Brain microvascular endothelial cell (primary cell): ENCODE measurements around the gene CBL.
"Not testable (repeated sequence)": the region's sequence is repeated elsewhere in the genome, so short reads cannot be mapped to it uniquely, and the experiment has no call there.

Experiments used
- DNase-seq: peaks from one replicate; pipeline ENCODE4 v3.0.0-alpha.2; 2020
- H3K27ac ChIP-seq: fragments of 250-450 bp; sonication (Bioruptor Pico); 2 replicates; pipeline ENCODE4 v1.5.1; 2020; ENCODE audit warnings: mild to moderate bottlenecking, moderate library complexity
- H3K27me3 ChIP-seq: fragments of 250-450 bp; sonication (Bioruptor Pico); replicated peaks from 2 replicates; pipeline ENCODE4 v1.5.1; 2020; ENCODE audit warnings: mild to moderate bottlenecking
- H3K36me3 ChIP-seq: fragments of 250-450 bp; sonication (Bioruptor Pico); replicated peaks from 2 replicates; pipeline ENCODE4 v1.5.1; 2020; ENCODE audit warnings: mild to moderate bottlenecking
- H3K4me3 ChIP-seq: 2 replicates; pipeline ENCODE4 v1.5.1; 2011; ENCODE audit warnings: low read depth, mild to moderate bottlenecking, control low read depth, low read length, moderate library complexity
- in situ Hi-C: cut with HindIII; loops from 2 replicates; pipeline ENCODE4 v1.10.0; 2017; ENCODE audit warnings: low sequenced_read_pairs, low pct_ligation_motif_present
- TF ChIP-seq, protein P1 (sequence below): IDR thresholded peaks from 2 replicates; pipeline ENCODE4 v1.5.1; 2011; ENCODE audit warnings: low read depth, mild to moderate bottlenecking, moderate library complexity, low read length, control low read depth, inconsistent platforms; ENCODE audit errors: missing control alignments

Gene CBL

DNA sequence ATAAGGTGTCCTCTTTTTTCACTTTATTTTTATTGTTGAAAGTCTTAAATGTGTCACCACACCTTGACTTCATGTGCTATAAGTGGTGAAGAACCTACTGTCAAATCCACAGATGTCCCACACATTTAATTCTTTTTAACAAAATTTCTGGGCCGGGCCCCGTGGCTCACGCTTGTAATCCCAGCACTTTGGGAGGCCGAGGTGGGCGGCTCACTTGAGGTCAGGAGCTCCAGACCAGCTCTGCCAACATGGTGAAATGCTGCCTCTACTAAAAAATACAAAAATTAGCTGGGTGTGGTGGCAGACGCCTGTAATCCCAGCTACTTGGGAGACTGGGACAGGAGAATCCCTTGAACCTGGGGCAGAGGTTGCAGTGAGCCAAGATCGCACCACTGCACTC is 3.0 kb downstream of the CBL start:
- DNase-seq, result no peak
- Histone ChIP-seq H3K27me3 (no peaks in the 10 kb centered on the region), H3K27ac (no peak overlapping the region), H3K4me3 (no peak overlapping the region), H3K36me3 (no peaks in the 10 kb centered on the region)
- TF ChIP-seq, protein P1, sequence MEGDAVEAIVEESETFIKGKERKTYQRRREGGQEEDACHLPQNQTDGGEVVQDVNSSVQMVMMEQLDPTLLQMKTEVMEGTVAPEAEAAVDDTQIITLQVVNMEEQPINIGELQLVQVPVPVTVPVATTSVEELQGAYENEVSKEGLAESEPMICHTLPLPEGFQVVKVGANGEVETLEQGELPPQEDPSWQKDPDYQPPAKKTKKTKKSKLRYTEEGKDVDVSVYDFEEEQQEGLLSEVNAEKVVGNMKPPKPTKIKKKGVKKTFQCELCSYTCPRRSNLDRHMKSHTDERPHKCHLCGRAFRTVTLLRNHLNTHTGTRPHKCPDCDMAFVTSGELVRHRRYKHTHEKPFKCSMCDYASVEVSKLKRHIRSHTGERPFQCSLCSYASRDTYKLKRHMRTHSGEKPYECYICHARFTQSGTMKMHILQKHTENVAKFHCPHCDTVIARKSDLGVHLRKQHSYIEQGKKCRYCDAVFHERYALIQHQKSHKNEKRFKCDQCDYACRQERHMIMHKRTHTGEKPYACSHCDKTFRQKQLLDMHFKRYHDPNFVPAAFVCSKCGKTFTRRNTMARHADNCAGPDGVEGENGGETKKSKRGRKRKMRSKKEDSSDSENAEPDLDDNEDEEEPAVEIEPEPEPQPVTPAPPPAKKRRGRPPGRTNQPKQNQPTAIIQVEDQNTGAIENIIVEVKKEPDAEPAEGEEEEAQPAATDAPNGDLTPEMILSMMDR, result no peak
- in situ Hi-C loops, result no loop called here

DNA sequence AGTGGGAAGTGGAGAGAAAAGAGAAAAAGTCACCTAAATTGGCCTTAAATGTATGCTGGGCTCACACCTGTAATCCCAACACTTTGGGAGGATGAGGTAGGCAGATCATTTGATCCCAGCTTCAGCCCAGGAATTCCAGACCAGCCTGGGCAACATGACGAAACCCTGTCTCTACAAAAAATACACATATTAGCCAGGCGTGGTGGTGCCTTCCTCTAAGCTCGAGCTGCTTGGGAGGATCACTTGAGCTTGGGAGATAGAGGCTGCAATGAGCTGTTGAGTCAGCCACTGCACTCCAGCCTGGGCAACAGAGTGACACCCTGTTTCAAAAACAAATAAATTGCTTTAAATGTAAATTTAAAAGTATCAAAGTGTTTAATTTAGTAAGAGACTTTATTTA is 3.9 kb downstream of the CBL start:
- Histone ChIP-seq H3K36me3 (no peaks in the 10 kb centered on the region), H3K27me3 (no peaks in the 10 kb centered on the region), H3K4me3 (no peak overlapping the region), H3K27ac (no peak overlapping the region)
- peak; percentile 33 for DNase-seq
- TF ChIP-seq, protein P1, result no peak
- in situ Hi-C loops, result no loop called here

DNA sequence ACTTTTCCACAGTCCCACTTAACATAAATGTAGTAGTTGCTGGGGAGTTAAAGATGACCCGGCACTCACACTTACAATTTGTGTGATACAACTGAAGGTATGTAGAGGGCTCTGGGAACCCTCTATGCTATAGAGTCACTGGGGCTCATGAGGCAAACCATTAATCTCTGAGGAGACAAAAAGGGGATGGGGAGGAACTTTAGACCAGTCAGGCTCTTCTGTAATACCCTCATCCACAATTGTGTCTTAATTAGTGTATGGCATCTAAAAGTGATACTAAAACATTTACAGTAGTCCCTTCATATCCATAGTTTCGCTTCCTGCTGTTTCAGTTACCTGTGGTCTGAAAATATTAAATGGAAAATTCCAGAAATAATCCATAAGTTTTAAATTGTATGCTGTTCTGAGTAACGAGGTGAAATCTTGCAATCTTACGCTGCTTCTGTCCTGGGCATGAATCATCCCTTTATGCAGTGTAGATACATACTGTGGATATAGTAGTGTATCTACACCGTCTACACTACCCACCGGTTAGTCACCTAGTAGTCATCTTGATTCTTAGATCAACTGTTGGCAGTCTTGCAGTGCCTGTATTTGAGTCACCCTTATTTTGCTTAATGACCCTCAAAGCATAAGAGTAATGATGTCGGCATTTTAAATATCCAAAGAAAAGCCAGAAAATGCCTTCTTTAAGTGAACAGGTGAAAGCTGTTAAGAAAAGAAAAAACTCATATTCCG is 12.2 kb downstream of the CBL start:
- peak; percentile 93 for DNase-seq
- Histone ChIP-seq H3K36me3 (no peaks in the 10 kb centered on the region), H3K27ac (peak overlapping the region; percentile 33), H3K4me3 (no peak overlapping the region), H3K27me3 (no peaks in the 10 kb centered on the region)
- TF ChIP-seq, protein P1, result no peak
- in situ Hi-C loops, result no loop called here

GRCh38 chr11:119222308-119222707 is 16.2 kb downstream of the CBL start:
- in situ Hi-C loops, result no loop called here
- H3K27ac ChIP-seq, result no peak overlapping the region
- no peak overlapping the region for H3K4me3 ChIP-seq
- TF ChIP-seq, protein P1, result no peak
- no peaks in the 10 kb centered on the region for H3K36me3 ChIP-seq
- DNase-seq, result peak; percentile 5
- H3K27me3 ChIP-seq, result no peaks in the 10 kb centered on the region

DNA sequence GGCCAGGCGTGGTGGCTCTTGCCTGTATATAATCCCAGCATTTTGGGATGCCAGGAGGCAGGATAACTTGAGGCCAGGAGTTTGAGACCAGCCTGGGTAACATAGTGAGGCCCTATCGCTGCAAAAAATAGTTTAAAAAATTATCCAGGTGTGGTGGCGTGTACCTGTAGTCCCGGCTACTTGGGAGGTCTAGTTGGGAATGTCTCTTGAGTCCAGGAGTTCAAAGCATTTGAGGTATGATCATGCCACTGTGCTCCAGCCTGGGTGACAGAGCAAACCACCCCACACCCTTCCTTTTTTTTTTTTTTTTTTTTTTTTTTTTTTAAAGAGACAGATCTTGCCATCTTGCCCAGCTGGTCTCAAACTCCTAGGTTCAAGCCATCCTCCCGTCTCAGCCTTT is 16.8 kb downstream of the CBL start:
- DNase-seq, result no peak
- H3K27ac ChIP-seq, result no peak overlapping the region
- in situ Hi-C loops, result no loop called here
- TF ChIP-seq, protein P1, result no peak
- H3K4me3 ChIP-seq, result no peak overlapping the region
- H3K27me3 ChIP-seq, result no peaks in the 10 kb centered on the region
- no peaks in the 10 kb centered on the region for H3K36me3 ChIP-seq

DNA sequence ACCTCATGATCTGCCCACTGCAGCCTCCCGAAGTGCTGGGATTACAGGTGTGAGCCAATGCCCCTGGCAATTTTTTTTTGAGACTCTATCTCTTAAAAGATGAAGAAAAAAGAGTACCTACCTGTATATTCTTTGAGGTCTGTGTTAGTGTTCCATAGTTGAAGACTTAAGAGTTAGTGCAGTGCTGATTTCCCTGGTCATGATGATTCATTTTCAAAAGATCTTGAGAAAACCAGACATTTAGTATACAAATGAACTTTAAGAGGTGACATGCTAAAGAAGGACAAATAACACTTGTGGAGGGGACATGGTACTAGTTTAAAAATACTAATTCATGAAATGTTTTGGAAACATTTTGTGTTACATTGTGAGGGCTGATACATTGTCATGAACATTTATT is 17.7 kb downstream of the CBL start:
- H3K27me3 ChIP-seq, result no peaks in the 10 kb centered on the region
- no peak overlapping the region for H3K4me3 ChIP-seq
- in situ Hi-C loops, result no loop called here
- TF ChIP-seq, protein P1, result no peak
- no peak for DNase-seq
- no peak overlapping the region for H3K27ac ChIP-seq
- no peaks in the 10 kb centered on the region for H3K36me3 ChIP-seq

DNA sequence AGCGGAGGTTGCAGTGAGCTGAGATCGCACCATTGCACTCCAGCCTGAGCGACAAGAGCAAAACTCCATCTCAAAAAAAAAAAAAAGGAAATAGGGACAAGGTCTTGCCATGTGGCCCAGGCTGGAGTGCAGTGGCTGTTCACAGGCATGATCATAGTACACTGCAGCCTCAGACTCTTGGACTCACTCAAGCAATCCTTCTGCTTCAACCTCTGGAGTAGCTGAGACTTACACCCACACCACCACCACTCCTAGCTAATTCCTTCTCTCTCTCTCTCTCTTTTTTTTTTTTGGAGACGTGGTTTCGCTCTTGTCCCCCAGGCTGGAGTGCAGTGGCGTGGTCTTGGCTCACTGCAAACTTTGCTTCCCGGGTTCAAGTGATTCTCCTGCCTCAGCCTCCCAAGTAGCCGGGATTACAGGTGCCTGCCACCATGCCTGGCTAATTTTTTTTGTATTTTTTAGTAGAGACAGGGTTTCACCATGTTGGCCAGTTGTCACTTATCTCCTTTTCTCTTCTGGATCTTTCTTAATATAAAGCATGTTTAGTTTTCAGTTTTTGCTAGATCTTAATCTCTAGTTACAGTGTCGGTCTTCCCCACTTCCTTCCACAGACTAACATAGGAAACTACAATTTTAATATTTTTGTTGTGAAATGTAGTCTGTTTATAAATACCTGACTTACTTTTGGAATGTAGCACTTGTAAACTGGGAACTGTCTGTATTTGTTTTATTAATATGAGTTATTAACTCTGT is 22.6 kb downstream of the CBL start:
- in situ Hi-C loops, H3K27ac ChIP-seq, H3K27me3 ChIP-seq, H3K4me3 ChIP-seq, DNase-seq, H3K36me3 ChIP-seq: not testable (repeated sequence)
